IMR-90 (cell line): Measurements from ENCODE around the gene INPP5E. TPM values are rescaled to one million over a fixed set of nuclear protein-coding genes. Genes with fewer than 3 reads are reported as not detected.

Experiments
- ATAC-seq: fragments of 200-7000 bp; cut with Tn5 transposase; 2 replicates; pipeline ENCODE4 v1.9.1; 2020; ENCODE audit warnings: low read depth, mild to moderate bottlenecking, moderate library complexity
- BruUV-seq: library from RNA; stranded (reverse); fragments of 400-500 nt; replicated peaks from 2 replicates; lab custom pipeline; 2021; lab: Mats Ljungman, UMichigan
- CTCF ChIA-PET: fragments of 300-600 bp; formaldehyde crosslinking; extraction: SDS; loops from one replicate; lab custom pipeline; 2021; ENCODE audit warnings: antibody characterized with exemption; lab: Yijun Ruan, JAX
- POLR2A ChIA-PET: fragments of 300-600 bp; sonication (Branson Sonifier 250); formaldehyde crosslinking; loops from one replicate; lab custom pipeline; 2022; ENCODE audit warnings: antibody characterized with exemption; ENCODE audit not compliant: unreplicated experiment; lab: Charles Lee
- DNase-seq: peaks from one replicate; pipeline ENCODE4 v3.0.0; 2013
- H2AFZ ChIP-seq: replicated peaks from 2 replicates; pipeline ENCODE3; 2013; ENCODE audit warnings: low read length, mild to moderate bottlenecking; ENCODE audit not compliant: poor library complexity
- H2AK5ac ChIP-seq: 2 replicates; pipeline ENCODE4 v1.6.1; 2013; ENCODE audit warnings: low read depth, low read length, inconsistent platforms
- H2AK9ac ChIP-seq: replicated peaks from 2 replicates; pipeline ENCODE3; 2013; ENCODE audit warnings: mild to moderate bottlenecking, low read depth, low read length, moderate library complexity; ENCODE audit not compliant: poor library complexity
- H2BK120ac ChIP-seq: 2 replicates; pipeline ENCODE4 v1.6.1; 2013; ENCODE audit warnings: low read depth, low read length, inconsistent platforms
- H2BK15ac ChIP-seq: 3 replicates; pipeline ENCODE4 v1.6.1; 2013; ENCODE audit warnings: low read depth, low read length, inconsistent platforms
- H2BK20ac ChIP-seq: 2 replicates; pipeline ENCODE4 v1.6.1; 2013; ENCODE audit warnings: low read depth, mild to moderate bottlenecking, inconsistent platforms, low read length, moderate library complexity
- H2BK5ac ChIP-seq: 2 replicates; pipeline ENCODE4 v1.6.1; 2013; ENCODE audit warnings: mild to moderate bottlenecking, low read depth, low read length, inconsistent platforms; ENCODE audit not compliant: poor library complexity, severe bottlenecking
- H3K14ac ChIP-seq: replicated peaks from 2 replicates; pipeline ENCODE4 v1.6.1; 2013; ENCODE audit warnings: low read depth, low read length, inconsistent platforms
- H3K18ac ChIP-seq: 2 replicates; pipeline ENCODE4 v1.6.1; 2013; ENCODE audit warnings: low read depth, low read length, control low read depth
- H3K23ac ChIP-seq: 2 replicates; pipeline ENCODE4 v1.6.1; 2013; ENCODE audit warnings: low read depth, low read length, inconsistent platforms
- H3K27ac ChIP-seq: 2 replicates; pipeline ENCODE4 v1.5.1; 2013; ENCODE audit warnings: mild to moderate bottlenecking, control low read depth, low read length; ENCODE audit not compliant: insufficient read depth
- H3K27me3 ChIP-seq: 2 replicates; pipeline ENCODE4 v1.6.1; 2013; ENCODE audit warnings: low read length; ENCODE audit not compliant: control insufficient read depth, insufficient read depth
- H3K36me3 ChIP-seq: 2 replicates; pipeline ENCODE4 v1.6.1; 2013; ENCODE audit warnings: low read length, mixed read lengths; ENCODE audit not compliant: control insufficient read depth, insufficient read depth
- H3K4ac ChIP-seq: 2 replicates; pipeline ENCODE4 v1.6.1; 2013; ENCODE audit warnings: low read depth, low read length, inconsistent platforms
- H3K4me1 ChIP-seq: 2 replicates; pipeline ENCODE4 v1.6.1; 2013; ENCODE audit warnings: low read length, mixed read lengths; ENCODE audit not compliant: control insufficient read depth, insufficient read depth
- H3K4me2 ChIP-seq: 2 replicates; pipeline ENCODE4 v1.6.1; 2013; ENCODE audit warnings: low read depth, mild to moderate bottlenecking, control low read depth, low read length, moderate library complexity
- H3K4me3 ChIP-seq: 2 replicates; pipeline ENCODE4 v1.5.1; 2013; ENCODE audit warnings: low read depth, mild to moderate bottlenecking, control low read depth, low read length, moderate library complexity; ENCODE audit not compliant: insufficient read depth
- H3K56ac ChIP-seq: 2 replicates; pipeline ENCODE4 v1.6.1; 2013; ENCODE audit warnings: low read length, inconsistent platforms; ENCODE audit not compliant: insufficient read depth; ENCODE audit errors: extremely low read depth
- H3K79me1 ChIP-seq, 2 experiments: 2 replicates each; pipeline ENCODE4 v1.6.1; 2013; ENCODE audit warnings: low read length in 2 of 2, inconsistent platforms in 1 of 2, low read depth in 1 of 2
- H3K9ac ChIP-seq: 2 replicates; pipeline ENCODE4 v1.6.1; 2013; ENCODE audit warnings: low read depth, low read length, control low read depth
- H3K9me1 ChIP-seq: 2 replicates; pipeline ENCODE4 v1.6.1; 2013; ENCODE audit warnings: low read length, inconsistent platforms; ENCODE audit not compliant: insufficient read depth
- H3K9me3 ChIP-seq: 2 replicates; pipeline ENCODE4 v1.6.1; 2013; ENCODE audit warnings: low read length; ENCODE audit not compliant: control insufficient read depth, insufficient read depth
- H4K20me1 ChIP-seq: 2 replicates; pipeline ENCODE4 v1.6.1; 2013; ENCODE audit warnings: low read length, inconsistent platforms; ENCODE audit not compliant: insufficient read depth
- H4K5ac ChIP-seq: 2 replicates; pipeline ENCODE4 v1.6.1; 2013; ENCODE audit warnings: mild to moderate bottlenecking, low read depth, low read length, control low read depth
- H4K8ac ChIP-seq, 2 experiments: 2 replicates each; pipeline ENCODE4 v1.6.1; 2013; ENCODE audit warnings: low read depth in 2 of 2, low read length in 2 of 2, control low read depth in 1 of 2, inconsistent platforms in 1 of 2
- H4K91ac ChIP-seq: 2 replicates; pipeline ENCODE4 v1.6.1; 2013; ENCODE audit warnings: low read depth, low read length, inconsistent platforms; ENCODE audit not compliant: insufficient read depth
- BHLHE40 ChIP-seq: fragments of 150-350 bp; IDR thresholded peaks from 2 replicates; pipeline ENCODE4 v1.6.1; 2016; ENCODE audit warnings: mild to moderate bottlenecking, low read depth, low read length
- CHD1 ChIP-seq: IDR thresholded peaks from 2 replicates; pipeline ENCODE4 v1.6.1; 2012; ENCODE audit warnings: low read depth, low read length, improper control_type of control experiment
- FOS ChIP-seq: fragments of 150-350 bp; IDR thresholded peaks from 2 replicates; pipeline ENCODE4 v1.6.1; 2016; ENCODE audit warnings: low read depth, low read length
- MAFK ChIP-seq: IDR thresholded peaks from 2 replicates; pipeline ENCODE4 v1.6.1; 2012; ENCODE audit warnings: low read depth, low read length, improper control_type of control experiment
- MAZ ChIP-seq: IDR thresholded peaks from 2 replicates; pipeline ENCODE4 v1.6.1; 2012; ENCODE audit warnings: low read depth, mild to moderate bottlenecking, low read length, improper control_type of control experiment, moderate library complexity, borderline replicate concordance
- NFE2L2 ChIP-seq: fragments of 150-350 bp; IDR thresholded peaks from 2 replicates; pipeline ENCODE4 v1.6.1; 2016; ENCODE audit warnings: low read depth, mild to moderate bottlenecking, low read length
- POLR2A ChIP-seq: IDR thresholded peaks from 2 replicates; pipeline ENCODE4 v1.6.1; 2012; ENCODE audit warnings: mild to moderate bottlenecking, low read depth, low read length
- RAD21 ChIP-seq: IDR thresholded peaks from 2 replicates; pipeline ENCODE4 v1.6.1; 2012; ENCODE audit warnings: low read length, improper control_type of control experiment
- RCOR1 ChIP-seq: IDR thresholded peaks from 2 replicates; pipeline ENCODE4 v1.6.1; 2012; ENCODE audit warnings: mild to moderate bottlenecking, low read length, improper control_type of control experiment; ENCODE audit not compliant: insufficient replicate concordance
- RFX5 ChIP-seq: IDR thresholded peaks from 2 replicates; pipeline ENCODE4 v1.8.0; 2012; ENCODE audit warnings: low read depth, mild to moderate bottlenecking, low read length, moderate library complexity
- SMC3 ChIP-seq: fragments of 150-350 bp; IDR thresholded peaks from 2 replicates; pipeline ENCODE4 v1.6.1; 2016; ENCODE audit warnings: low read depth, mild to moderate bottlenecking, antibody characterized with exemption, low read length, moderate library complexity
- WGBS, 2 experiments: methylation state at CpG; one replicate each; pipeline versions ENCODE4 v1.1.5 to v1.1.7; 2013; ENCODE audit warnings: missing lambda C conversion rate in 2 of 2; ENCODE audit not compliant: insufficient read length in 1 of 2; ENCODE audit errors: extremely low coverage in 2 of 2; 5-methylcytosine and 5-hydroxymethylcytosine counted together
- dilution Hi-C: fragments of 300-500 bp; cut with HindIII; formaldehyde crosslinking; loops from one replicate; pipeline ENCODE4 v1.14.3; 2018; ENCODE audit warnings: low sequenced_read_pairs; ENCODE audit not compliant: unreplicated experiment
- in situ Hi-C: fragments of 300-500 bp; cut with MboI; formaldehyde crosslinking; loops from 3 replicates; pipeline ENCODE4 v1.14.3; 2019; ENCODE audit warnings: low sequenced_read_pairs, inconsistent platforms, mixed read lengths
- intact Hi-C: fragments of 100-400 bp; cut with micrococcal nuclease; formaldehyde crosslinking; loops from 2 replicates; pipeline ENCODE4 v1.10.0; 2022
- polyA plus RNA-seq, 3 experiments: library from polyadenylated mRNA; depleted of rRNA; stranded (reverse); fragments of >200 nt; gene quantifications; 2 replicates each; pipeline ENCODE4 v1.2.3, GENCODE V29; 2012; ENCODE audit warnings: low replicate concordance in 1 of 3
- total RNA-seq: library from RNA; depleted of rRNA; stranded (reverse); fragments of >200 nt; gene quantifications from 2 replicates; pipeline ENCODE4 v1.2.3, GENCODE V29; 2012
- TF ChIP-seq, protein P1 (sequence below): fragments of 150-350 bp; IDR thresholded peaks from 2 replicates; pipeline ENCODE4 v1.6.1; 2016; ENCODE audit warnings: low read depth, mild to moderate bottlenecking, low read length, moderate library complexity, borderline replicate concordance
- TF ChIP-seq, protein P2 (sequence below): conservative IDR thresholded peaks from 2 replicates; pipeline ENCODE4 v1.5.1; 2012; ENCODE audit warnings: mild to moderate bottlenecking, low read depth, low read length, improper control_type of control experiment

The INPP5E gene
- total and polyA plus RNA-seq, 2 of the 4 experiments (the other 2 are of a cell fraction), result 1.6 to 9.4 TPM

DNA sequence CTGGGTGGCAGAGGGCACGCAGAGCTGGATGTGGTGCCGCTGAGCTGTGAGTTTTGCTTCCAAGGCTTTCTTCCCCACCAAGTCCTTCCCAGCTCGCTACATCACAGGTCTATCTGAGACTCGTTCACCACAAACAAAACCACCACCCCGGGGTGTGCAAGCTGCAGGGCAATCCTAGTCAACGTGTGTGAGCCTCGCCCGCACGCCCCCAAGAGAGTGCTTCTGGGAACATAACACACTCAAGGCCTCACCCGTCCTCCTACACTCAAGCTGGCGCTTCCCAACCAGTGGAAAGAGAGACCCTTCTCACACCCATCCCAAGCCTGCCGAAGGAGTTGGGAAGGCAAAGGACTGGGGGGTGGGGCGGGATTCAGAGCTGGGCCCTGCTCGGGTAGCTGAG lies 50.2 kb downstream of the INPP5E start (continued):
- TF ChIP-seq, protein P1, sequence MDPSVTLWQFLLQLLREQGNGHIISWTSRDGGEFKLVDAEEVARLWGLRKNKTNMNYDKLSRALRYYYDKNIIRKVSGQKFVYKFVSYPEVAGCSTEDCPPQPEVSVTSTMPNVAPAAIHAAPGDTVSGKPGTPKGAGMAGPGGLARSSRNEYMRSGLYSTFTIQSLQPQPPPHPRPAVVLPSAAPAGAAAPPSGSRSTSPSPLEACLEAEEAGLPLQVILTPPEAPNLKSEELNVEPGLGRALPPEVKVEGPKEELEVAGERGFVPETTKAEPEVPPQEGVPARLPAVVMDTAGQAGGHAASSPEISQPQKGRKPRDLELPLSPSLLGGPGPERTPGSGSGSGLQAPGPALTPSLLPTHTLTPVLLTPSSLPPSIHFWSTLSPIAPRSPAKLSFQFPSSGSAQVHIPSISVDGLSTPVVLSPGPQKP, result no peak
- no peak for TF ChIP-seq SMC3
- TF ChIP-seq FOS, result no peak

DNA sequence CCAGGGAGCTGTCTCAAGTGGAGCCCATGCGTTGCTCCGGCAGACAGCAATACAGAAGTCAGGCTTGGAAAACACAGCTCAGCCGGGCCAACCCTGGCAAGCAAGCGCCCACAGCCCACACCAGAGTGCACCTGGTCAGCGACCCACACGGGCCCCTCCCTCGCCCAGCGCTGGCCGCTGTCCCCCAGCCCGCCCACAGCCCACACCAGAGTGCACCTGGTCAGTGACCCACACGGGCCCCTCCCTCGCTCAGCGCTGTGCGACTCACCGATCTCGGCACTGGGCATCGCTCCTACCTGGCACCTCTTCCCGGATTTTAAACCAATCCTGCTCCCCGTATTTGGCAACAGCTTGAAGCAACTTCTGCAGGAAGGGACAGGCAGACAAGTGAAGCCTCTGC lies 52.4 kb downstream of the INPP5E start:
- H2AFZ ChIP-seq, result no peak overlapping the region
- H3K4me2 ChIP-seq, result no peak overlapping the region
- no peak overlapping the region for H3K18ac ChIP-seq
- dilution Hi-C loops, result no loop called here
- no peak overlapping the region for H2AK5ac ChIP-seq
- no peak overlapping the region for H3K9ac ChIP-seq
- H4K5ac ChIP-seq, result no peak overlapping the region
- H3K4me1 ChIP-seq, result no peaks in the 10 kb centered on the region
- peaks cover 73% of the 10 kb centered on the region for H3K36me3 ChIP-seq
- no peak overlapping the region for H4K91ac ChIP-seq
- intact Hi-C loops, result no loop called here
- no peak overlapping the region for H2BK120ac ChIP-seq
- no TSS peak for BruUV-seq
- ATAC-seq (no peak), DNase-seq (no peak)
- H3K27ac ChIP-seq, result no peak overlapping the region
- no peak overlapping the region for H2BK15ac ChIP-seq
- H3K4me3 ChIP-seq, result no peak overlapping the region
- WGBS, 2 experiments, result 97% methylated on average over 17 of the region's 19 CpGs; no CpG with 5 or more reads in 1 of the 2 experiments
- no peak overlapping the region for H3K4ac ChIP-seq
- H3K23ac ChIP-seq, result no peak overlapping the region
- H3K27me3 ChIP-seq, result no peaks in the 10 kb centered on the region
- no peak overlapping the region for H3K14ac ChIP-seq
- no peaks in the 10 kb centered on the region for H3K9me3 ChIP-seq
- H2AK9ac ChIP-seq, result no peak overlapping the region
- peaks cover 3 to 4% of the 10 kb centered on the region in 2 experiments; a peak in 2 of 4 replicates for H3K79me1 ChIP-seq
- ChIA-PET POLR2A (no interaction called here), CTCF (no interaction called here)
- in situ Hi-C loops, result no loop called here
- H2BK5ac ChIP-seq, result no peak overlapping the region
- no peaks in the 10 kb centered on the region for H3K9me1 ChIP-seq
- H4K20me1 ChIP-seq, result no peaks in the 10 kb centered on the region
- no peak overlapping the region for H4K8ac ChIP-seq
- H3K56ac ChIP-seq, result no peak overlapping the region
- H2BK20ac ChIP-seq, result no peak overlapping the region
- TF ChIP-seq, protein P2, sequence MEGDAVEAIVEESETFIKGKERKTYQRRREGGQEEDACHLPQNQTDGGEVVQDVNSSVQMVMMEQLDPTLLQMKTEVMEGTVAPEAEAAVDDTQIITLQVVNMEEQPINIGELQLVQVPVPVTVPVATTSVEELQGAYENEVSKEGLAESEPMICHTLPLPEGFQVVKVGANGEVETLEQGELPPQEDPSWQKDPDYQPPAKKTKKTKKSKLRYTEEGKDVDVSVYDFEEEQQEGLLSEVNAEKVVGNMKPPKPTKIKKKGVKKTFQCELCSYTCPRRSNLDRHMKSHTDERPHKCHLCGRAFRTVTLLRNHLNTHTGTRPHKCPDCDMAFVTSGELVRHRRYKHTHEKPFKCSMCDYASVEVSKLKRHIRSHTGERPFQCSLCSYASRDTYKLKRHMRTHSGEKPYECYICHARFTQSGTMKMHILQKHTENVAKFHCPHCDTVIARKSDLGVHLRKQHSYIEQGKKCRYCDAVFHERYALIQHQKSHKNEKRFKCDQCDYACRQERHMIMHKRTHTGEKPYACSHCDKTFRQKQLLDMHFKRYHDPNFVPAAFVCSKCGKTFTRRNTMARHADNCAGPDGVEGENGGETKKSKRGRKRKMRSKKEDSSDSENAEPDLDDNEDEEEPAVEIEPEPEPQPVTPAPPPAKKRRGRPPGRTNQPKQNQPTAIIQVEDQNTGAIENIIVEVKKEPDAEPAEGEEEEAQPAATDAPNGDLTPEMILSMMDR, result no peak
- TF ChIP-seq CHD1 (no peak), POLR2A (no peak), MAFK (no peak), RFX5 (no peak), RCOR1 (no peak), RAD21 (no peak), BHLHE40 (no peak), MAZ (no peak), SMC3 (no peak), NFE2L2 (no peak)
- TF ChIP-seq, protein P1, result no peak
